WERI-Rb-1 (cell line): Measurements from ENCODE around the gene LMAN1.

Source experiments
- DNase-seq: peaks from one replicate; pipeline ENCODE4 v3.0.0-alpha.2; 2020
- H3K27ac ChIP-seq: fragments of 250-450 bp; sonication (Bioruptor Pico); 2 replicates; pipeline ENCODE4 v1.5.1; 2020; ENCODE audit warnings: mild to moderate bottlenecking, moderate library complexity
- H3K27me3 ChIP-seq: fragments of 250-450 bp; sonication (Bioruptor Pico); 2 replicates; pipeline ENCODE4 v1.5.1; 2021; ENCODE audit warnings: mild to moderate bottlenecking, low read depth, moderate library complexity; ENCODE audit not compliant: insufficient read depth, severe bottlenecking
- H3K36me3 ChIP-seq: fragments of 250-450 bp; sonication (Bioruptor Pico); 2 replicates; pipeline ENCODE4 v1.5.1; 2020; ENCODE audit warnings: mild to moderate bottlenecking, moderate library complexity
- H3K4me3 ChIP-seq: 2 replicates; pipeline ENCODE4 v1.5.1; 2011; ENCODE audit warnings: low read depth, mild to moderate bottlenecking, control low read depth, low read length
- H3K9me3 ChIP-seq: fragments of 250-450 bp; sonication (Bioruptor Pico); 2 replicates; pipeline ENCODE4 v1.5.1; 2021; ENCODE audit warnings: mild to moderate bottlenecking, moderate library complexity; ENCODE audit not compliant: severe bottlenecking
- CTCF ChIP-seq: IDR thresholded peaks from 2 replicates; pipeline ENCODE4 v1.5.1; 2011; ENCODE audit warnings: low read depth, mild to moderate bottlenecking, control low read depth, inconsistent platforms, low read length

LMAN1 gene

GRCh38 chr18:59357928-59358327, 1.1 kb downstream of the LMAN1 start:
- no peak for DNase-seq
- Histone ChIP-seq H3K27ac (no peak overlapping the region), H3K4me3 (peak overlapping the region; percentile 99), H3K27me3 (no peaks in the 10 kb centered on the region), H3K36me3 (peaks cover 47% of the 10 kb centered on the region), H3K9me3 (no peaks in the 10 kb centered on the region)
- TF ChIP-seq CTCF = no peak

- no peak for DNase-seq
These were observed 4.3 kb downstream of the LMAN1 start for GRCh38 chr18:59354731-59355130.

GRCh38 chr18:59353079-59353680, 5.9 kb downstream of the LMAN1 start:
- TF ChIP-seq CTCF = no peak
- H3K27ac ChIP-seq = no peak overlapping the region
- no peak for DNase-seq
- no peaks in the 10 kb centered on the region for H3K9me3 ChIP-seq
- peaks cover 95% of the 10 kb centered on the region for H3K36me3 ChIP-seq
- no peak overlapping the region for H3K4me3 ChIP-seq
- H3K27me3 ChIP-seq = no peaks in the 10 kb centered on the region

More at GRCh38 chr18:59354731-59355130, 4.3 kb downstream of the LMAN1 start:
- TF ChIP-seq CTCF = no peak
- Histone ChIP-seq H3K36me3 (peaks cover 79% of the 10 kb centered on the region), H3K4me3 (no peak overlapping the region), H3K27me3 (no peaks in the 10 kb centered on the region), H3K9me3 (no peaks in the 10 kb centered on the region), H3K27ac (no peak overlapping the region)

GRCh38 chr18:59352250-59352855, 6.7 kb downstream of the LMAN1 start:
- H3K4me3 ChIP-seq = no peak overlapping the region
- no peak for TF ChIP-seq CTCF
- peaks cover 100% of the 10 kb centered on the region for H3K36me3 ChIP-seq
- H3K27ac ChIP-seq = no peak overlapping the region
- no peaks in the 10 kb centered on the region for H3K27me3 ChIP-seq
- DNase-seq = no peak
- no peaks in the 10 kb centered on the region for H3K9me3 ChIP-seq

GRCh38 chr18:59345556-59345955, 13.5 kb downstream of the LMAN1 start:
- Histone ChIP-seq H3K9me3 (no peaks in the 10 kb centered on the region), H3K36me3 (peaks cover 84% of the 10 kb centered on the region)

More at GRCh38 chr18:59345556-59345955, 13.5 kb downstream of the LMAN1 start:
- no peak for DNase-seq
- Histone ChIP-seq H3K4me3 (no peak overlapping the region), H3K27ac (no peak overlapping the region), H3K27me3 (no peaks in the 10 kb centered on the region)
- TF ChIP-seq CTCF = no peak
